Measurements from ENCODE around the gene COL27A1. TPM values are rescaled to one million over a fixed set of nuclear protein-coding genes. Genes with fewer than 3 reads are reported as not detected.

Gene COL27A1
- total and polyA plus RNA-seq, 9 of the 15 experiments (the other 6 are each of a cell fraction or from before 2014, with no cell fraction given) = 0.07 TPM; not detected in 8

GRCh38 chr9:114210136-114210535, 54.8 kb downstream of the COL27A1 start:
- H2AFZ ChIP-seq (ENCODE audit: low read depth, low read length) = no peak overlapping the region
- 0 out of 2 replicates have a peak, but pooled peaks cover 6% of the 10 kb centered on the region for H4K20me1 ChIP-seq (replicated peaks; ENCODE audit: control insufficient read depth, insufficient read depth, low read length)
- no peak for ATAC-seq
- H3K9me3 ChIP-seq (replicated peaks; ENCODE audit: control insufficient read depth, insufficient read depth, low read depth, low read length) = no peaks in the 10 kb centered on the region
- BruUV-seq (replicated peaks) = no TSS peak
- peaks cover 4 to 51% of the 10 kb centered on the region in 2 experiments; a peak in 3 of 5 replicates for H3K27me3 ChIP-seq (ENCODE audit: control insufficient read depth in 2 of 2, insufficient read depth in 2 of 2, low read length in 2 of 2)
- TF ChIP-seq RUNX1 (IDR thresholded peaks at IDR 0.05; ENCODE audit: low read depth) = no peak
- TF ChIP-seq CBFA2T3 (IDR thresholded peaks at IDR 0.05) = 0 out of 2 replicates have a peak, but pooled peaks have one; percentile 12
- H3K9me1 ChIP-seq (ENCODE audit: control insufficient read depth, insufficient read depth, low read length) = no peaks in the 10 kb centered on the region
- intact Hi-C loops (cut with micrococcal nuclease) = no loop called here
- in situ Hi-C loops (cut with MboI) = no loop called here
- no peak overlapping the region for H3K4me2 ChIP-seq (ENCODE audit: insufficient read depth, low read length)
- 0% methylated on average over 4 of the region's 4 CpGs for WGBS (ENCODE audit: insufficient coverage, low coverage, missing lambda C conversion rate)
- no peak for FAIRE-seq
- no peak overlapping the region for H3K27ac ChIP-seq (ENCODE audit: extremely low read depth, low read depth, low read length)
- no peaks in the 10 kb centered on the region for H3K79me2 ChIP-seq (ENCODE audit: control insufficient read depth, insufficient read depth, low read length)
- DNase-seq (ENCODE audit: extremely low read depth in 1 of 4, low spot score in 3 of 4) = no peak
- H3K4me1 ChIP-seq (replicated peaks in 1 of 2; ENCODE audit: control insufficient read depth in 2 of 2, insufficient read depth in 2 of 2, low read length in 2 of 2) = no peaks in the 10 kb centered on the region
- POLR2A ChIA-PET = interaction anchor here (0.7 kb wide), 1 partner anchor 25 kb away, joined by 3 read pairs; no protein-coding TSS in a partner anchor
- no peaks in the 10 kb centered on the region for H3K36me3 ChIP-seq (ENCODE audit: control insufficient read depth, insufficient read depth, low read length)
- H3K9ac ChIP-seq (ENCODE audit: insufficient read depth in 1 of 2, low read depth in 2 of 2, low read length in 2 of 2) = no peak overlapping the region
- H3K4me3 ChIP-seq = no peak overlapping the region
- CTCF ChIA-PET (ENCODE audit: low intra/inter-chr PET ratio) = no interaction called here

GRCh38 chr9:114210691-114211276, 55.4 kb downstream of the COL27A1 start:
- ChIA-PET CTCF (ENCODE audit: low intra/inter-chr PET ratio) (no interaction called here), POLR2A (interaction anchor here (0.7 kb wide), 1 partner anchor 25 kb away, joined by 3 read pairs; no protein-coding TSS in a partner anchor)
- Histone ChIP-seq H3K27me3 (ENCODE audit: control insufficient read depth in 2 of 2, insufficient read depth in 2 of 2, low read length in 2 of 2) (peaks cover 4 to 51% of the 10 kb centered on the region in 2 experiments; a peak in 3 of 5 replicates), H3K27ac (ENCODE audit: extremely low read depth, low read depth, low read length) (no peak overlapping the region), H3K9me1 (ENCODE audit: control insufficient read depth, insufficient read depth, low read length) (no peaks in the 10 kb centered on the region), H3K4me1 (replicated peaks in 1 of 2; ENCODE audit: control insufficient read depth in 2 of 2, insufficient read depth in 2 of 2, low read length in 2 of 2) (no peaks in the 10 kb centered on the region), H4K20me1 (replicated peaks; ENCODE audit: control insufficient read depth, insufficient read depth, low read length) (peaks cover 6% of the 10 kb centered on the region; the same call in 1 of the 2 replicates), H3K4me2 (ENCODE audit: insufficient read depth, low read length) (no peak overlapping the region), H3K4me3 (no peak overlapping the region), H3K36me3 (ENCODE audit: control insufficient read depth, insufficient read depth, low read length) (no peaks in the 10 kb centered on the region), H3K9me3 (replicated peaks; ENCODE audit: control insufficient read depth, insufficient read depth, low read depth, low read length) (no peaks in the 10 kb centered on the region), H3K79me2 (ENCODE audit: control insufficient read depth, insufficient read depth, low read length) (no peaks in the 10 kb centered on the region), H2AFZ (ENCODE audit: low read depth, low read length) (no peak overlapping the region), H3K9ac (ENCODE audit: insufficient read depth in 1 of 2, low read depth in 2 of 2, low read length in 2 of 2) (no peak overlapping the region)
- whole genome bisulfite sequencing (ENCODE audit: insufficient coverage, low coverage, missing lambda C conversion rate) = under 1% methylated on average over 15 of the region's 15 CpGs
- in situ Hi-C loops (cut with MboI) = no loop called here
- no peak for FAIRE-seq
- TF ChIP-seq ZNF644 (tag; IDR thresholded peaks at IDR 0.05; ENCODE audit: low read depth) (no peak), GABPB2 (CRISPR knock-in tag; conservative IDR thresholded peaks at IDR 0.05) (no peak), ID3 (CRISPR knock-in tag; IDR thresholded peaks at IDR 0.05) (no peak), ID3 (tag; IDR thresholded peaks at IDR 0.05) (no peak), RBM39 (optimal IDR thresholded peaks at IDR 0.05; ENCODE audit: low read depth, low read length) (no peak), HDAC3 (IDR thresholded peaks at IDR 0.05; ENCODE audit: borderline replicate concordance, partially characterized antibody) (no peak), MEIS2 (IDR thresholded peaks at IDR 0.05; ENCODE audit: partially characterized antibody) (no peak), SMAD4 (CRISPR knock-in tag; conservative IDR thresholded peaks at IDR 0.05) (no peak), ZBTB17 (CRISPR knock-in tag; IDR thresholded peaks at IDR 0.05) (no peak), E2F5 (CRISPR knock-in tag; IDR thresholded peaks at IDR 0.05) (no peak), SMARCE1 (IDR thresholded peaks at IDR 0.05) (no peak)
- DNase-seq (ENCODE audit: extremely low read depth in 1 of 4, low spot score in 3 of 4) = no peak
- ATAC-seq = no peak
- intact Hi-C loops (cut with micrococcal nuclease) = no loop called here
- BruUV-seq (replicated peaks) = no TSS peak

Data from K562 (cell line).